ENCODE data around the gene PPP1R3G.

- TF ChIP-seq TBL1XR1 (IDR thresholded peaks at IDR 0.05; ENCODE audit: borderline replicate concordance, low read length, partially characterized antibody) (no peak), CTCF (CRISPR knock-in tag; IDR thresholded peaks at IDR 0.05) (no peak), ZNF777 (CRISPR knock-in tag; IDR thresholded peaks at IDR 0.05) (no peak), IKZF1 (IDR thresholded peaks at IDR 0.05) (no peak), U2AF2 (IDR thresholded peaks at IDR 0.05; ENCODE audit: low read depth, low read length) (no peak), RFX5 (IDR thresholded peaks at IDR 0.05; ENCODE audit: low read depth, low read length) (no peak), ATF6 (CRISPR knock-in tag; conservative IDR thresholded peaks at IDR 0.05) (no peak), ZNF232 (CRISPR knock-in tag; IDR thresholded peaks at IDR 0.05; ENCODE audit: borderline replicate concordance) (no peak), SP5 (CRISPR knock-in tag; IDR thresholded peaks at IDR 0.05; ENCODE audit: borderline replicate concordance, low read depth) (no peak), ZBTB33 (CRISPR knock-in tag; IDR thresholded peaks at IDR 0.05) (no peak), SRY (CRISPR knock-in tag; IDR thresholded peaks at IDR 0.05) (no peak), ZNF546 (CRISPR knock-in tag; conservative IDR thresholded peaks at IDR 0.05) (no peak), POLR2AphosphoS5 (IDR thresholded peaks at IDR 0.05; ENCODE audit: low read depth, low read length) (no peak), ZNF207 (IDR thresholded peaks at IDR 0.05; ENCODE audit: borderline replicate concordance) (no peak)
Observed at GRCh38 chr6:5066456-5067093, 18.6 kb upstream of the PPP1R3G start.
